Dermis microvascular lymphatic vessel endothelial cell (primary cell): Measurements from ENCODE around the gene AK5. TPM values are rescaled to one million over a fixed set of nuclear protein-coding genes. Genes with fewer than 3 reads are reported as not detected.
"Not testable (repeated sequence)": the region's sequence is repeated elsewhere in the genome, so short reads cannot be mapped to it uniquely, and the experiment has no call there.

Source experiments
- DNase-seq, 2 donors: peaks; one replicate each; pipeline versions ENCODE4 v3.0.0 to v3.0.0-alpha.2; 2010; ENCODE audit warnings: low read depth in 2 of 2
- total RNA-seq: library from RNA; depleted of rRNA; stranded (reverse); fragments of >200 nt; gene quantifications from 2 replicates; pipeline ENCODE4 v1.2.1, GENCODE V29; 2014

The AK5 gene
- total RNA-seq, 1 donor from 2014 or later, result 39.7 TPM

DNA sequence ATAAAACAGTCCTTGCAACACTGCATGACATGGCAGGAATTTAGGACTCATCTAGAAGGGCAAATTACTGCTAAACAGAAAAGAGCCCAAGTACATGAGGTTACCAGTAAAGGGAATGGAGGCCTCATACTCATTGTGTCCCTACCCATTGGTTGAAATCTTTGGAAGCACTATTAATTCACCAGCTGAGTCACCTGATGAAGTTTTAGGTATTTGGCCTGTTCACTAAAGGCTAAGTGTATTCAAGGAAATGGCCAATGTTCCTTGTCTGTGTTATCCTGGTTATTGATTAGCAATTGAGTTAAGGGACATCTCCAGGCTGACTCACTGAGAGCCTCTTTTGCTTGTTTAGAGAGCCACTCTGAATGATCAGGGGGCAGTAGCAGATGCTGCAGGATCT is 212.2 kb downstream of the AK5 start:
- DNase-seq, result no peak

- peak in 1 of 2 donors; percentile 39 for DNase-seq
Observed at GRCh38 chr1:77498918-77499317, 217.1 kb downstream of the AK5 start.

DNA sequence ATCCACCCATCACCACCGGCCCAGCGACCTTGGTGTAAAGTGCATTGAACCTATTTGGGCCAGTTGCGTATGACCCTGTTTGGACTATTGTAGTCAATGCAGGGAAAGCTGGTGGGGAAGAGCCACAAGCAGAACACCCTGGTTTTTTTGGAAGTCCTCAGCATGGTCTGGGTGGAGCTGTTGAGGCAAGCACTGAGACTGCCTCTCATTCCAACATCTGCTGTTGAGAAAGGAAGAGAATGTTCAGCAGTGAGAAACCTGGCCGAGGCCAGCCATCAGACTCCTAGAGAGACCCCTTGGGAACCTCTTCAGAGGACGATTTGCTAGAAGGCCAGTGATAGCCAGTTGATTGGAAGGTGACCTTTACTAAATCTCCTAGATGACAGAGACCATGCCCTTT is 217.6 kb downstream of the AK5 start:
- DNase-seq, result no peak

GRCh38 chr1:77504986-77505385 is 223.2 kb downstream of the AK5 start:
- peak; percentile 91 to 96 for DNase-seq

- DNase-seq, result no peak
Observed at GRCh38 chr1:77506771-77507170, 225.0 kb downstream of the AK5 start.

DNA sequence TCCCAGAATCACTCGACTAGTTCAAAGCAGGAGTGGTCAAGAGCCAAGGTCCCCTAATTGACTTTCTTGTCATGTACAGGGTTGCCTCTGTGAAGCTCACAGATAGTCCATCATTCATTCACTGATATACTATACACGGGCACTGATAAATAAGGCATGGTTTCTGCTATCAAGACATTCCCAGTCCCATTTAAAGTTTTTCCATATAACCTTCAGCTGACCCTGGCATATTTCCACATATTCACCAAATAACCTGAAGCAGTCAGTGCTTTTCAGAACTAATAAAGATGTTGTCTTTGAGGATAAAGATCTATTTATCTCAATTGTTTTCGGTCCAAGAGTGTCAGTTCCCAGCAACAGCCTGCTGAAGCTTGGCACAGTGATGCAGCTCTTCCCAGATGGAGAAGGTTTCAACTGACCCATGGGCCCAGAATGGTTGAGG is 227.3 kb downstream of the AK5 start:
- DNase-seq, result peak in 1 of 2 donors; percentile 50

GRCh38 chr1:77509898-77510297 is 228.1 kb downstream of the AK5 start:
- no peak for DNase-seq

GRCh38 chr1:77511440-77511840 is 229.6 kb downstream of the AK5 start:
- peak; percentile 21 to 87 for DNase-seq

- DNase-seq, result not testable (repeated sequence)
Observed at GRCh38 chr1:77512650-77513049, 230.8 kb downstream of the AK5 start.

GRCh38 chr1:77513839-77514763 is 232.3 kb downstream of the AK5 start:
- DNase-seq, result peak; percentile 59 to 72

GRCh38 chr1:77514921-77515776 is 233.3 kb downstream of the AK5 start:
- DNase-seq, result peak in 1 of 2 donors; percentile 75

- no peak for DNase-seq
Observed at GRCh38 chr1:77516106-77516505, 234.3 kb downstream of the AK5 start.

DNA sequence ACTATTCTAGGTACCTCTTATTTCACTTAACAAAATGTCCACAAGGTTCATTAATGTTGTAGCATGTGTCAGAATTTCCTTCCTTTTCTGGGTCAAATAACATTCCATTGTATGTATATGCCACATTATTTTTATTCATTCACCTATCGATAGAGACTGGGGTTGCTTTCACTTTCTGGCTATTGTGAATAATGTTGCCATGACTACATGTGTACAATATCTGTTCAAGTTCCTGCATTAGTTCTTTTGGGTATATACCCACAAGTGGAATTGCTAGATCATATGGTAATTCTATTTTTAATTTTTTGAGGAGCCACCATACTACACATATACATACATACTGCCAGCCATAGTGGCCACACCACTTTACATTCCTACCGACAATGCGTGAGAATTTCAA is 242.2 kb downstream of the AK5 start:
- DNase-seq, result peak in 1 of 2 donors; percentile 25

- not testable (repeated sequence) for DNase-seq
Observed at GRCh38 chr1:77531149-77531548, 249.3 kb downstream of the AK5 start.

DNA sequence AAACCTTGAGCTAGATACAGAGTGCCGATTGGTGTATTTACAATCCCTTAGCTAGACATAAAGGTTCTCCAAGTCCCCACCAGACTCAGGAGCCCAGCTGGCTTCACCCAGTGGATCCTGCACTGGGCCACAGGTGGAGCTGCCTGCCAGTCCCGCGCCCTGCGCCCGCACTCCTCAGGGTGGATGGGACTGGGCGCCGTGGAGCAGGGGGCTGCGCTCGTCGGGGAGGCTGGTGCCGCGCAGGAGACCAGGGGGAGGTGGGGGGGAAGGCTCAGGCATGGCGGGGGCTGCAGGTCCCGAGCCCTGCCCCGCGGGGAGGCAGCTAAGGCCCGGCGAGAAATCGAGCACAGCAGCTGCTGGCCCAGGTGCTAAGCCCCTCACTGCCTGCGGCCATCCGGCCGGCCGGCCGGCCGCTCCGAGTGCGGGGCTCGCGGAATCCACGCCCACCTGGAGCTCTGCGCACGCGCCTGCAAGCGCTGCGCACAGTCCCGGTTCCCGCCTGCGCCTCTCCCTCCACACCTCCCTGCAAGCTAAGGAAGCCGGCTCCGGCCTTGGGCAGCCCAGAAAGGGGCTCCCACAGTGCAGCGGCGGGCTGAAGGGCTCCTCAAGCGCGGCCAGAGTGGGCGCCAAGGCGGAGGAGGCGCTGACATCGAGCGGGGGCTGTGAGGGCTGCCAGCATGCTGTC is 249.9 kb downstream of the AK5 start:
- not testable (repeated sequence) for DNase-seq

GRCh38 chr1:77532641-77533040 is 250.8 kb downstream of the AK5 start:
- DNase-seq, result no peak

DNA sequence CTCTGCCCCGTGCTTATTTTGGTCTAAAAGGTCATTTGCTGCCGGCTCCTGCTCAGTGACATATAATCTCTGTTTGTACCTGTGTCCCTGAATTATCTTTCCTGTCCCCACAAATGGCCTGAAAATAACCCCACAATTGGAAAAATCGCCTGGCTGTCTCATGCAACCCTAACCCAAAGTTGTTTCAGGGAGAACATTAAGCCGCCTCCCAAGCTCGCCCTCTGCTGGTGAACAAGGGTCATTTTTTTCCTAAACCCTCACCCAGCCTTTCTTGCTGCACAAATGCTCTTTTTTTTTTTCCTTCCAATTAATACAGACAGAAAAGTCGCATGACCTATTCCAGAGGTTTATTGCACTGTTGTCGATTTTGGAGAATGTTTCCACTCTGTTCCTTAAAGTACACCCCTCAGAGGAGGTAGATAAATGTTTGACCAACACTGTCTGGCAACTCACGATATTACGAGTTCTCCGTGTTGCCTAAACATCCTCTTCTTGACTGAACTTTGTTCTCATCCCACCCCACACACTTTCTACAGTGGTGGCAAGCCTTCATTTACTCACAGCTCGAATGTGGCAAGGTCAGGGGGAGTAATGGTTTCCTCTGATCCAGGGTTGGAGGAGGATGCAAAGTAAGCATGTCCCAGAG is 252.0 kb downstream of the AK5 start:
- DNase-seq, result peak; percentile 72 to 81

GRCh38 chr1:77534456-77534855 is 252.6 kb downstream of the AK5 start:
- peak in 1 of 2 donors; percentile 44 for DNase-seq

GRCh38 chr1:77536813-77537212 is 255.0 kb downstream of the AK5 start:
- peak; percentile 65 to 86 for DNase-seq

DNA sequence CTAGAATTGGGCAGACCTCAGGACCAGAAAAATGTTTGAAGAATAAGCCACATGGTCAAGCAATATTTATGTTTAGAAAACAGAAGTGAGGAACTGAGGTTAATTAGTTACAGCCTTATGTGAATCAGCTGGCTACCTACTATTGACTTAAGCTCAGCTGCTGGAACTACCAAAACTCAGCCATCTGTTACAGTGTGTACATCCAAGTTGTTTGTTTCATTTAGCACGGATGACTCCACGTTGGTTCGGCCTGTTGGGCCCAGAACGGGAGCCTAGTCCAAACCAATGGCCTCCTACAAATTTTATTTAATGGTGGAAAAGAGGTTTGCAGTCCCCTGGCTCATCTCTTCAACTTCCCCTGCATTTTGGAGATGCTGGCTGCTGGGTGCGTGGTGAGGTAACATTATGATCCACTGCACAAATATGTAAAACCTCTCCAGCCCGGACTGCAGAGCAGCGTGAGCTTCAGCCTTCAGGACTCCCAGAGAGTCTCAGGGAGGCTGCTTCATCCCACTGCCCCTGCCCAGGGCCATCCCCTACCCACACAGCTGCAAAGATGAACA is 257.2 kb downstream of the AK5 start:
- no peak for DNase-seq
